Measurements from ENCODE around the gene TAF12. TPM values are rescaled to one million over a fixed set of nuclear protein-coding genes. Genes with fewer than 3 reads are reported as not detected.
"Not testable (repeated sequence)": the region's sequence is repeated elsewhere in the genome, so short reads cannot be mapped to it uniquely, and the experiment has no call there.

The TAF12 gene
- total RNA-seq: 10 to 100 TPM; 22.0 to 32.0 TPM

DNA sequence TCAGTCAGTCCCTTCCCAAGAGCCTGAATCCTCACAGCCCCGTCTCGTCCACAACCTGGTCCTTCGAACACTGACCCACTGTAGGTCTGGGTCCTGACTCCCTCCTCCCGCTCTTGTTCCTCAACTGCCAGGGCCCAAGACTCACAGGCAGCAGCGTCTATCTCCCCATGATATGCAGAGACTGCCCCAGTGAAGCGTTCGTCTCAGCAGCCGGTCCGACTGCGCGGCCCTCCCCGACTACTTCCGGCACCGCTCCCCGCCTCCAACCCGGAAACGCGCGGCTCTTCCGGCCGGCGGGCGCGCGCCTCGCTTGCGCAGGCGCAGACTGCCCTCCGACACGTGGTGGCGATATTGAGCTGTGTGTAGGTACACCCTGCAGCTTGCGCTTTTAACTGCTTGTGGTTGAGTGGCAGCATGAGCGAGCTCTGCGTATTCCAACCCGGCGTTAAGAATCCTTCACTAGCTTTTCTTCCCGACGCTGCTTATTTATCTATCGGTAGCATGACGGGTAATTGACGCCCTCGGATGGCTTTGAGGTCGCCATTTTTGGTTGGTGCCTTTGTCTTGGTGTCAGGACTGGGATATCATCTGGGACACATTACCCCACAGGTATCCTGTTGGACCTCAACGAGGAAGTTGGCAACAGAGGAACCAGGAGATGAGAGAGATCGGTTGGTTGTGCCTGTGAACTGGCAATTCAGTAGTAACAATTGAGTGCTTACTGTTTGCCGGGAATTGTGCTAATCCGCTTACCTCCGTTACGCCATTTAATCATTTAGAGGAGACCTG is at the start of gene TAF12:
TAF12 (minus strand) TSS at position 221 of the 789 bp plus-strand sequence. CDS start 20,986 bp downstream, outside the sequence.
- Mint-ChIP-seq H3K4me1 (ENCODE audit: low read depth in 2 of 2) (peaks cover 35% of the 10 kb centered on the region in 2 donors), H3K9me3 (no peaks in the 10 kb centered on the region), H3K27me3 (no peaks in the 10 kb centered on the region), H3K4me3 (peak within 1 kb of the TSS; percentile 100), H3K27ac (peak within 1 kb of the TSS; percentile 97 to 98), H3K36me3 (peaks cover 10% of the 10 kb centered on the region)
- ATAC-seq: peak; percentile 94 to 95
- peak; percentile 91 for DNase-seq (ENCODE audit: low spot score)

- not testable (repeated sequence) for H3K4me1 Mint-ChIP-seq (ENCODE audit: low read depth in 2 of 2); ATAC-seq; H3K27ac Mint-ChIP-seq; H3K27me3 Mint-ChIP-seq; DNase-seq (ENCODE audit: low spot score); H3K4me3 Mint-ChIP-seq; H3K9me3 Mint-ChIP-seq
- H3K36me3 Mint-ChIP-seq: peaks cover 10% of the 10 kb centered on the region
Observed at GRCh38 chr1:28691627-28692026, 48.8 kb upstream of the TAF12 start.

- Mint-ChIP-seq H3K9me3 (no peaks in the 10 kb centered on the region), H3K4me1 (ENCODE audit: low read depth in 2 of 2) (peaks cover 5 to 12% of the 10 kb centered on the region in 2 donors), H3K36me3 (no peaks in the 10 kb centered on the region), H3K27ac (no peak overlapping the region), H3K4me3 (no peak overlapping the region), H3K27me3 (no peaks in the 10 kb centered on the region)
- ATAC-seq (no peak), DNase-seq (ENCODE audit: low spot score) (no peak)
Observed at GRCh38 chr1:28684937-28685336, 42.1 kb upstream of the TAF12 start.

DNA sequence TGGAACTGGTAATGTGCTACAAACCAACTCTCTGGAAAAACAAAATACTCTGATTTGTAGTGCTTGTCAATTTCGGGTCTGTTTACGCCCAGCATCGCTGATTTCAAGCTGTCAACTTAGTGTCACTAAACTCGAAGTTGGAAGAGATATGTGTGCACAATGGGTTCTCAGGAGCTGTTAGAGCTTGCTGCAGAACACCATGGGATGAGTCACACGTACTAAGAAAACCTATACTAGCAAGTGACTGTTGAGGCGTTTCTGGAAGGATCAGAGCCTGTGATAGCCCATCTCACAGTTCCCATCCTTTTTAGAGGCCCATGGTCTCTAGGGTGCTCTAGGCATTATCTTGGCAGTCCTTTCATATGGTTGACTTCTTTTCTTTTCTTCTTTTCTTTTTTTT is 40.0 kb upstream of the TAF12 start:
- no peaks in the 10 kb centered on the region for H3K27me3 Mint-ChIP-seq
- ATAC-seq (no peak), DNase-seq (ENCODE audit: low spot score) (no peak)
- H3K4me1 Mint-ChIP-seq (ENCODE audit: low read depth in 2 of 2): peaks cover 5 to 12% of the 10 kb centered on the region in 2 donors
- no peak overlapping the region for H3K27ac Mint-ChIP-seq
- H3K4me3 Mint-ChIP-seq: no peak overlapping the region
- H3K9me3 Mint-ChIP-seq: no peaks in the 10 kb centered on the region
- H3K36me3 Mint-ChIP-seq: no peaks in the 10 kb centered on the region

DNA sequence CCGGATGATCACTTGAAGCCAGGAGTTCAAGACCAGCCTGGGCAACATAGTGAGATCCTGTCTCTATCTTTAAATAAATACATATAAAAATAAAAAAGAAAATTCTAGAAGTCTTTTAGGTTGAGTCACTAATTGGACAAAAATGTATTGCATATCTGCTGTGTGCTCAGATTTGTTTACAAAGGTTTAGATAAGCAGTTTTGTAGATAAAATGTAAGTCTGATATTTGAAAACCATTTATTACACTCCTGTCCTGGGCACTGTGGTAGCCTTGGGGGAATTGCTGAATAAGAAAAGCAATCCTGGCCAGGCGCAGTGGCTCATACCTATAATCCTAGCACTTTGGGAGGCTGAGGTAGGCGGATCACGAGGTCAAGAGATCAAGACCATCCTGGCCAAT is 37.3 kb upstream of the TAF12 start:
- H3K27ac Mint-ChIP-seq: no peak overlapping the region
- H3K4me3 Mint-ChIP-seq: no peak overlapping the region
- ATAC-seq: no peak
- H3K36me3 Mint-ChIP-seq: peaks cover 5% of the 10 kb centered on the region
- peaks cover 0 to 9% of the 10 kb centered on the region in 2 donors for H3K4me1 Mint-ChIP-seq (ENCODE audit: low read depth in 2 of 2)
- no peaks in the 10 kb centered on the region for H3K9me3 Mint-ChIP-seq
- no peak for DNase-seq (ENCODE audit: low spot score)
- H3K27me3 Mint-ChIP-seq: no peaks in the 10 kb centered on the region

- H3K36me3 Mint-ChIP-seq: peaks cover 5% of the 10 kb centered on the region
- no peak overlapping the region for H3K27ac Mint-ChIP-seq
- H3K4me1 Mint-ChIP-seq (ENCODE audit: low read depth in 2 of 2): peaks cover 0 to 8% of the 10 kb centered on the region in 2 donors
- no peaks in the 10 kb centered on the region for H3K27me3 Mint-ChIP-seq
- no peaks in the 10 kb centered on the region for H3K9me3 Mint-ChIP-seq
- H3K4me3 Mint-ChIP-seq: no peak overlapping the region
- DNase-seq (ENCODE audit: low spot score): no peak
- no peak for ATAC-seq
Observed at GRCh38 chr1:28675924-28676257, 33.0 kb upstream of the TAF12 start.

- not testable (repeated sequence) for DNase-seq (ENCODE audit: low spot score); H3K4me3 Mint-ChIP-seq; H3K36me3 Mint-ChIP-seq; H3K9me3 Mint-ChIP-seq; H3K27me3 Mint-ChIP-seq; ATAC-seq
- peaks cover 11 to 20% of the 10 kb centered on the region in 2 donors for H3K4me1 Mint-ChIP-seq (ENCODE audit: low read depth in 2 of 2)
- H3K27ac Mint-ChIP-seq: peak overlapping the region in 1 of 2 donors; percentile 56
Observed at GRCh38 chr1:28672971-28673370, 30.1 kb upstream of the TAF12 start.

- no peak for ATAC-seq
- no peaks in the 10 kb centered on the region for H3K27me3 Mint-ChIP-seq
- DNase-seq (ENCODE audit: low spot score): no peak
- peak overlapping the region; percentile 60 for H3K4me3 Mint-ChIP-seq
- H3K27ac Mint-ChIP-seq: peak overlapping the region in 1 of 2 donors; percentile 95
- H3K4me1 Mint-ChIP-seq (ENCODE audit: low read depth in 2 of 2): peaks cover 13 to 21% of the 10 kb centered on the region in 2 donors
- H3K9me3 Mint-ChIP-seq: no peaks in the 10 kb centered on the region
- H3K36me3 Mint-ChIP-seq: peaks cover 5% of the 10 kb centered on the region
Observed at GRCh38 chr1:28671254-28671780, 28.4 kb upstream of the TAF12 start.

DNA sequence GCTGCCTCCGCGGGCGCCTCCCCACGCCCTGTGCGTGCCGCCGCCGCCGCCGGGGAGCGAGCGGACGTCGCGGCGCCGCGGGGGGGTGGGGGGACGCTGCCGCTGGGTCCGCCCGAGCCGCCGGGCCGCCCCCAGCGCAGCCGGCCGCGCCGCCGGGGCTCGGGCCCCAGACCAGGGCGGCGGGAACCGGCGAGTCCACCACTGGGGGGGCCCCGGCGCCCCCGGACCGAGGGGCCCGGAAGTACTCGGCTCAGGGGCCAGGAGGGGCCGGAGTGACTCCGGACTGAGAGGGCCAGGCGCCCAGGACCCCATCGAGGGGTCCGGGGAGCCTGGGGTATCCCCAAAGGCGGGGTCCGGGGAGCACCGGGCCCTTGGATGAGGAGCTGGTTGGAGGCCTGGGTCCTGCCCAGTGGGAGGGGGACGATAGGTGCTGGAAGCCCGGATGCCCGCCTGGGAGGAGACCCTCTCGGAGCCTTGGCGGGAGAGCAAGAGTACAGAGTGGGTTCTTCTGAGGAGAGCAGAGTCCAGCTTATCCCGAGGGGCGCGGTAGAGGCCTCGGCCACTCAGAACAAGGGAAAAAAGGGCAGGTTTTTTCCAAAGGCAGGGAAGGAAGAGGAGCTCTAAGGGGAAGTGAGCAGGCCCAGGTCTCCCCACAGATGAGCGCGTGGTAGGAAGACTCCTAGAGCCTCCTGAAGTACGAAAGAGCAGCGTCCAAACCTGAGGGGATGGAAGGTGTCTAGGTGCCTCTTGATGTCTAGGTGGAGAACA is 26.3 kb upstream of the TAF12 start:
- Mint-ChIP-seq H3K4me1 (ENCODE audit: low read depth in 2 of 2) (peaks cover 13 to 20% of the 10 kb centered on the region in 2 donors), H3K4me3 (peak overlapping the region; percentile 94), H3K27me3 (no peaks in the 10 kb centered on the region), H3K36me3 (no peaks in the 10 kb centered on the region), H3K9me3 (no peaks in the 10 kb centered on the region), H3K27ac (peak overlapping the region; percentile 92 to 95)
- DNase-seq (ENCODE audit: low spot score) (peak; percentile 65), ATAC-seq (peak; percentile 87 to 89)

DNA sequence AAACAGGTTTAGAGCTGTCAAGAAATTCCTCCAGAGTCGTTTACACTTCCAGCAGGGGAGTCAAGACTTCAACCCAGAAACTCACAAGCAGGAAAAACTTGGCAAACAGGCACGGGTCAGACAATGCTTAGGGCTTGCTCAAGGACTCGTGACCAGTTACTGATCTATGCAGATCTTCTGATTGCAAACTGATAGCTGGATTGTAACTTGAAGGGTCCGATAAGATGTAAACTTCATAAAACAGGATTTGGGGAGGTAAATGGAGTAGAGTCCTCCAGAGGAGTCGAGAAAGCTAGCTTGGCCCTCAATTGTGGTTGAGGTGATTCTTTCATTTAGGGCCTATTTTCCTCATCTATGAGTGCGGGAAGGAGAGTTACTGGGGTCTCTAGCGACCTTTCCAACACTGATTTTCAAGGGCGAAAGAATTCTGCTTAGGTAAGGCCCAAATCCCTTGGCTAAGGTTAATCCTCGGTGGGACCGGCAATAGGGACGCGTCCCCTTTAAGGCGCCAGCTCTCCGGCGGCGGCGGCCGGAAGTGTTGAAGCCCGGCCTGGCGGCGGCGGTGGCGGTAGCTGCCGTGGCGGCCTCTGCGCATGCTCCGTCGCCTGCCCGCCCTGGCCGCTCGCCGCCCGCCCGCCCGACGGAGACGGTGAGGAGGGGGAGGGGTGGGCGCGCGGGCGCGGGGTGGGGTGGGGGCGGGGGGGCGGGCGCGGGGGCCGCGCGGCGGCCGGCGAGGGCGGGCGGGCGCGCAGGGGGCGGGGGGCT is 25.5 kb upstream of the TAF12 start, which contains the start of gene GMEB1:
GMEB1 (plus strand) TSS at position 594 of the 765 bp plus-strand sequence. CDS start 14,829 bp downstream, outside the sequence.
- H3K27ac Mint-ChIP-seq: peak within 1 kb of the TSS; percentile 92 to 99
- peak within 1 kb of the TSS; percentile 94 for H3K4me3 Mint-ChIP-seq
- DNase-seq (ENCODE audit: low spot score) (peak; percentile 94), ATAC-seq (peak; percentile 89 to 92)
- H3K27me3 Mint-ChIP-seq: no peaks in the 10 kb centered on the region
- no peaks in the 10 kb centered on the region for H3K9me3 Mint-ChIP-seq
- H3K36me3 Mint-ChIP-seq: no peaks in the 10 kb centered on the region
- H3K4me1 Mint-ChIP-seq (ENCODE audit: low read depth in 2 of 2): peaks cover 13 to 20% of the 10 kb centered on the region in 2 donors

DNA sequence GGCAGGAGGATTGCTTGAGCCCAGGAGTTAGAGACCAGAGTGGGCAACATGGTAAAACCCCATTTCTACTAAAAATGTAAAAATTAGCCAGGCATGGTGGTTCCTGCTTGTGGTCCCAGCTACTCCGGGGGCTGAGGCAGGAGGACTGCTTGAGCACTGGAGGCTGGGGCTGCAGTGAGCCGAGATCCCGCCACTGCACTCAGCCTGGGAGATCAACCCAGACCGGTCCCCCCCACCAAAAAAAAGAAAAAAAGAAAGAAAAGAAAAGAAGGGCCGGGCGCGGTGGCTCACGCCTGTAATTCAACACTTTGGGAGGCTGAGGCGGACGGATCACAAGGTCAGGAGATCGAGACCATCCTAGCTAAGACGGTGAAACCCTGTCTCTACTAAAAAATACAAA is 23.9 kb upstream of the TAF12 start:
- peak overlapping the region; percentile 34 for H3K4me3 Mint-ChIP-seq
- peak overlapping the region; percentile 31 to 54 for H3K27ac Mint-ChIP-seq
- DNase-seq (ENCODE audit: low spot score) (no peak), ATAC-seq (no peak)
- H3K27me3 Mint-ChIP-seq: no peaks in the 10 kb centered on the region
- no peaks in the 10 kb centered on the region for H3K36me3 Mint-ChIP-seq
- H3K4me1 Mint-ChIP-seq (ENCODE audit: low read depth in 2 of 2): peaks cover 13 to 17% of the 10 kb centered on the region in 2 donors
- no peaks in the 10 kb centered on the region for H3K9me3 Mint-ChIP-seq

DNA sequence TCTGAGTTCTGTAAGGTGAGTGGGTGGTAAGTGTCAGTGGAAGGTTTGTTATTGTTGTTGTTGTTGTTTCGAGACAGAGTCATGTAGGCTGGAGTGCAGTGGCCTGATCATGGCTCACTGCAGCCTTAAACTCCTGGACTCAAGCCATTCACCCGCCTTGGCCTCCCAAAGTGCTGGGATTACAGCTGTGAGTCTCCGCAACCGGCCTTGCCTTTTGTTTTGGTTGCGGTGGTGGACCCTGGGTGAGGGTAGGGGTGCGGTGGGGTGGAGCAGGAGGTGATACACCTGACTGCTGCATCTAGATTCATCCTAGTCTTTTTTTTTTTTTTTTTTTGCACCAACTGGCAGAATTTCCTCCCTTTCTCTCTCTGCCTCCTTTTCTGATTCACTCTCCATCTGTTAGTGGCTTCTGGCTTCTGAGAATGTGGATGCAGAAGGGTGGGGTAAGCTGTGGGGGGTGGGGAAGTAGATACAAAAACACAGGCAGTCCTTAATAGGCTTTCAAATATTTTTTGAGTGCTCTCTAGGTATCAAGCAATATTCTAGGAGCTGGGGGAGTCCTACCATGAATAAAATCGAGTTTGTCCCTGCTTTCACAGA is 21.1 kb upstream of the TAF12 start:
- H3K4me1 Mint-ChIP-seq (ENCODE audit: low read depth in 2 of 2): peaks cover 6 to 8% of the 10 kb centered on the region in 2 donors
- H3K36me3 Mint-ChIP-seq: no peaks in the 10 kb centered on the region
- ATAC-seq: no peak
- no peak overlapping the region for H3K27ac Mint-ChIP-seq
- H3K4me3 Mint-ChIP-seq: no peak overlapping the region
- H3K27me3 Mint-ChIP-seq: no peaks in the 10 kb centered on the region
- no peak for DNase-seq (ENCODE audit: low spot score)
- H3K9me3 Mint-ChIP-seq: no peaks in the 10 kb centered on the region

- ATAC-seq (no peak), DNase-seq (ENCODE audit: low spot score) (no peak)
- H3K27ac Mint-ChIP-seq: no peak overlapping the region
- H3K36me3 Mint-ChIP-seq: no peaks in the 10 kb centered on the region
- H3K4me3 Mint-ChIP-seq: no peak overlapping the region
- no peaks in the 10 kb centered on the region for H3K27me3 Mint-ChIP-seq
- no peaks in the 10 kb centered on the region for H3K4me1 Mint-ChIP-seq (ENCODE audit: low read depth in 2 of 2)
- no peaks in the 10 kb centered on the region for H3K9me3 Mint-ChIP-seq
Observed at GRCh38 chr1:28656335-28656734, 13.5 kb upstream of the TAF12 start.

Measured in natural killer cell treated with Interleukin-12 subunit alpha and Interleukin-12 subunit beta and Interleukin-15 and Interleukin-18, amount 100 ng/mL, for 72 hours (primary cell).